ENCODE data around the gene PCDH9. TPM values are rescaled to one million over a fixed set of nuclear protein-coding genes. Genes with fewer than 3 reads are reported as not detected.

PCDH9 gene
- total RNA-seq, 1 donor from 2014 or later: 0.26 TPM

GRCh38 chr13:66840621-66841020, 389.5 kb downstream of the PCDH9 start:
- Histone ChIP-seq H3K36me3 (ENCODE audit: control insufficient read depth, insufficient read depth, low read length) (no peaks in the 10 kb centered on the region), H3K27me3 (ENCODE audit: control insufficient read depth, insufficient read depth, low read length) (no peaks in the 10 kb centered on the region), H3K4me3 (ENCODE audit: low read depth, low read length) (no peak overlapping the region)
- FAIRE-seq (no peak), DNase-seq (ENCODE audit: low read depth) (no peak)
- TF ChIP-seq CTCF (IDR thresholded peaks at IDR 0.05; ENCODE audit: insufficient read depth, low read length, severe bottlenecking): no peak

GRCh38 chr13:66837246-66837645, 392.9 kb downstream of the PCDH9 start:
- DNase-seq (ENCODE audit: low read depth) (no peak), FAIRE-seq (no peak)
- TF ChIP-seq CTCF (IDR thresholded peaks at IDR 0.05; ENCODE audit: insufficient read depth, low read length, severe bottlenecking): no peak
- Histone ChIP-seq H3K36me3 (ENCODE audit: control insufficient read depth, insufficient read depth, low read length) (no peaks in the 10 kb centered on the region), H3K4me3 (ENCODE audit: low read depth, low read length) (no peak overlapping the region), H3K27me3 (ENCODE audit: control insufficient read depth, insufficient read depth, low read length) (no peaks in the 10 kb centered on the region)

- Histone ChIP-seq H3K27me3 (ENCODE audit: control insufficient read depth, insufficient read depth, low read length) (no peaks in the 10 kb centered on the region), H3K4me3 (ENCODE audit: low read depth, low read length) (no peak overlapping the region), H3K36me3 (ENCODE audit: control insufficient read depth, insufficient read depth, low read length) (no peaks in the 10 kb centered on the region)
- no peak for FAIRE-seq
- DNase-seq (ENCODE audit: low read depth): no peak
- no peak for TF ChIP-seq CTCF (IDR thresholded peaks at IDR 0.05; ENCODE audit: insufficient read depth, low read length, severe bottlenecking)
These were observed 395.0 kb downstream of the PCDH9 start for GRCh38 chr13:66835040-66835628.

GRCh38 chr13:66830940-66831716, 399.0 kb downstream of the PCDH9 start:
- no peak overlapping the region for H3K4me3 ChIP-seq (ENCODE audit: low read depth, low read length)
- no peaks in the 10 kb centered on the region for H3K27me3 ChIP-seq (ENCODE audit: control insufficient read depth, insufficient read depth, low read length)
- no peak for DNase-seq (ENCODE audit: low read depth)
- FAIRE-seq: no peak
- no peak for TF ChIP-seq CTCF (IDR thresholded peaks at IDR 0.05; ENCODE audit: insufficient read depth, low read length, severe bottlenecking)
- H3K36me3 ChIP-seq (ENCODE audit: control insufficient read depth, insufficient read depth, low read length): no peaks in the 10 kb centered on the region

- no peak for FAIRE-seq
- TF ChIP-seq CTCF (IDR thresholded peaks at IDR 0.05; ENCODE audit: insufficient read depth, low read length, severe bottlenecking): no peak
- H3K36me3 ChIP-seq (ENCODE audit: control insufficient read depth, insufficient read depth, low read length): no peaks in the 10 kb centered on the region
- H3K4me3 ChIP-seq (ENCODE audit: low read depth, low read length): no peak overlapping the region
- DNase-seq (ENCODE audit: low read depth): no peak
- no peaks in the 10 kb centered on the region for H3K27me3 ChIP-seq (ENCODE audit: control insufficient read depth, insufficient read depth, low read length)
These were observed 400.3 kb downstream of the PCDH9 start for GRCh38 chr13:66829803-66830202.

Data from bronchial epithelial cell (primary cell).